ENCODE measurements around the gene PLB1. TPM values are rescaled to one million over a fixed set of nuclear protein-coding genes. Genes with fewer than 3 reads are reported as not detected.

The PLB1 gene
- total RNA-seq, 2 experiments from 2014 or later = 1.3 to 1.6 TPM

DNA sequence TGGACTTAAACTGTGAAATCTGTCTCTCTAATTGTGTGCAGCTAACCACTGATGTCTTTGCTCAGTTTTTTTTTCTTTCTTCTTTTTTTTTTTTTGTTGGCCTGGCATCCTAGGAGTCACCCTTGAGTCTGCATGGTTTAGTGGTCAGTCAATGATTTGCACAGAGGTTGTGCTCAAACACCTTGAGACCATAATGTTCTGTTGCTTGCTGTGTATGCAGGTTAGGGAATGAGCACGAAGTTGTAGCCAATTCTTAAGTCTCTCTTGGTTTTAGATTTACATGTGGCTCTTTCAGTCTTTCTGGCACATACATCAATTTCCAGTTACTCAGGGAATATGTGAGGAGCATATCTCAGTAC is 16.7 kb downstream of the PLB1 start:
- H3K27me3 Mint-ChIP-seq = peaks cover 10% of the 10 kb centered on the region
- H3K9me3 ChIP-seq (ENCODE audit: control insufficient read depth in 1 of 2, insufficient read depth in 1 of 2, low read length in 2 of 2) = peaks cover 0 to 14% of the 10 kb centered on the region in 2 experiments
- POLR2A ChIA-PET = no interaction called here

DNA sequence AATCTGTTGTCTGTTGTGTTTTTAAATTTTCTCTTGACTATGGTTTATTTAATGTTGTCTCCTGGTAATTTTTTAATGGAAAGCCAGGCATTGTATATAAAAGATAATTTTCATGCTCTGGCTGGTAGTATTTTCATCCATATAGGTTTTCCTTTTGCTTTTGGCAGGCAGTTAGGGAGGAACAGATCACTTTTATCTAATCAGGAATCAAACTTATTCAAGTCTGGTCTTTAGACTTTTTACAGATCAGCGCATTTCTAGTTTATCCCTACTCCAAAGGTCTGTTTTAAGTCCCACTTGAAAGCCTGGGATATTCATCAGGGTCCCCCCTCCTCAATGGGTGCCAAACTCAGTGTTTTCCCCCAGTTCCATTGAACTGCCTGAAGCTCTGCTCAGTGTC is 17.2 kb downstream of the PLB1 start:
- Histone ChIP-seq H3K27ac (ENCODE audit: low read depth in 1 of 2, low read length in 2 of 2) (no peak overlapping the region), H3K4me3 (ENCODE audit: low read length) (no peak overlapping the region), H3K4me1 (ENCODE audit: insufficient read depth, low read length) (peaks cover 4% of the 10 kb centered on the region), H3K27me3 (ENCODE audit: control insufficient read depth in 1 of 2, insufficient read depth in 2 of 2, low read length in 2 of 2) (peaks cover 4 to 9% of the 10 kb centered on the region in 2 experiments), H3K9me3 (ENCODE audit: control insufficient read depth in 1 of 2, insufficient read depth in 1 of 2, low read length in 2 of 2) (peaks cover 0 to 14% of the 10 kb centered on the region in 2 experiments), H3K36me3 (ENCODE audit: insufficient read depth, low read length) (no peaks in the 10 kb centered on the region)
- DNase-seq (no peak), ATAC-seq (ENCODE audit: poor library complexity) (no peak)
- peaks cover 15% of the 10 kb centered on the region for H3K27me3 Mint-ChIP-seq
- no peak overlapping the region for H3K4me3 Mint-ChIP-seq
- no peak overlapping the region for H3K27ac Mint-ChIP-seq
- TF ChIP-seq, protein P1, sequence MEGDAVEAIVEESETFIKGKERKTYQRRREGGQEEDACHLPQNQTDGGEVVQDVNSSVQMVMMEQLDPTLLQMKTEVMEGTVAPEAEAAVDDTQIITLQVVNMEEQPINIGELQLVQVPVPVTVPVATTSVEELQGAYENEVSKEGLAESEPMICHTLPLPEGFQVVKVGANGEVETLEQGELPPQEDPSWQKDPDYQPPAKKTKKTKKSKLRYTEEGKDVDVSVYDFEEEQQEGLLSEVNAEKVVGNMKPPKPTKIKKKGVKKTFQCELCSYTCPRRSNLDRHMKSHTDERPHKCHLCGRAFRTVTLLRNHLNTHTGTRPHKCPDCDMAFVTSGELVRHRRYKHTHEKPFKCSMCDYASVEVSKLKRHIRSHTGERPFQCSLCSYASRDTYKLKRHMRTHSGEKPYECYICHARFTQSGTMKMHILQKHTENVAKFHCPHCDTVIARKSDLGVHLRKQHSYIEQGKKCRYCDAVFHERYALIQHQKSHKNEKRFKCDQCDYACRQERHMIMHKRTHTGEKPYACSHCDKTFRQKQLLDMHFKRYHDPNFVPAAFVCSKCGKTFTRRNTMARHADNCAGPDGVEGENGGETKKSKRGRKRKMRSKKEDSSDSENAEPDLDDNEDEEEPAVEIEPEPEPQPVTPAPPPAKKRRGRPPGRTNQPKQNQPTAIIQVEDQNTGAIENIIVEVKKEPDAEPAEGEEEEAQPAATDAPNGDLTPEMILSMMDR (IDR thresholded peaks at IDR 0.05) = no peak
- CTCF ChIA-PET = no interaction called here
- POLR2A ChIA-PET = no interaction called here
- H3K36me3 Mint-ChIP-seq (ENCODE audit: low read depth) = no peaks in the 10 kb centered on the region
- no peaks in the 10 kb centered on the region for H3K4me1 Mint-ChIP-seq (ENCODE audit: low read depth)
- intact Hi-C loops (cut with DNase I, micrococcal nuclease) = no loop called here
- peaks cover 10% of the 10 kb centered on the region for H3K9me3 Mint-ChIP-seq

More for the DNA sequence above, 16.7 kb downstream of the PLB1 start:
- Mint-ChIP-seq H3K36me3 (ENCODE audit: low read depth) (no peaks in the 10 kb centered on the region), H3K4me3 (no peak overlapping the region), H3K4me1 (ENCODE audit: low read depth) (no peaks in the 10 kb centered on the region), H3K27ac (no peak overlapping the region), H3K9me3 (peaks cover 10% of the 10 kb centered on the region)
- ATAC-seq (ENCODE audit: poor library complexity) (no peak), DNase-seq (no peak)
- TF ChIP-seq, protein P1 (IDR thresholded peaks at IDR 0.05) = no peak
- CTCF ChIA-PET = no interaction called here
- Histone ChIP-seq H3K27ac (ENCODE audit: low read depth in 1 of 2, low read length in 2 of 2) (no peak overlapping the region), H3K27me3 (ENCODE audit: control insufficient read depth in 1 of 2, insufficient read depth in 2 of 2, low read length in 2 of 2) (peaks cover 4 to 6% of the 10 kb centered on the region in 2 experiments), H3K4me1 (ENCODE audit: insufficient read depth, low read length) (peaks cover 4% of the 10 kb centered on the region), H3K4me3 (ENCODE audit: low read length) (no peak overlapping the region), H3K36me3 (ENCODE audit: insufficient read depth, low read length) (no peaks in the 10 kb centered on the region)
- intact Hi-C loops (cut with DNase I, micrococcal nuclease) = no loop called here

DNA sequence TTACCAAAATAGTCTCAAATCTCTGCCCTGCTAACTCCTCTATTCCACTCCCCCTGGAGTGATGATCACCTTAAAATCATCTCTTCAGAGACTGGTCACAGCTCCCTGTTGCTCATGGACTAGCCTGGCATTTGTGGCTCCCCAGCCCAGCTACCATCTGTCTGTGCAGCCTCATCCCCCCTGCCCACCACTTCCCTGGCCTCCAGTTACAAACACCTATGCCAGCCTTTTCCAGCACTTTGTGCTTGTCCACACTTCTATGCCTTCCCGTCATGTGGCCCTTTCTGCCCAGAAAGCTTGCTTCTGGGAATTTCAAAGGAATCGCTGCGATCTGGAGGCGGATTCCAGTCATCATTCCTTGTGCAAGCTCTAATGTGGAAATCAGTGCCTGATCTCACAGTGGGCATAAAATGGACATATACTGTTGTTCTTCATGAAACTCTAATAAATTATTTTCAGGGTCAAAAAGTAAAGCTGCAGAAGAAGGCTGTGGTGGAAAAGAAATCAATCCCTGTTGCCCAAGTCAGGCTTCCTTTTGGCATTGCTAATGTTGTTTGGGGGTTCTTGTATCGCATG is 19.4 kb downstream of the PLB1 start:
- TF ChIP-seq, protein P1 (IDR thresholded peaks at IDR 0.05) = no peak
- intact Hi-C loops (cut with DNase I, micrococcal nuclease) = no loop called here
- no peaks in the 10 kb centered on the region for H3K36me3 Mint-ChIP-seq (ENCODE audit: low read depth)
- H3K27ac ChIP-seq (ENCODE audit: low read depth in 1 of 2, low read length in 2 of 2) = no peak overlapping the region
- CTCF ChIA-PET = no interaction called here
- peaks cover 0 to 14% of the 10 kb centered on the region in 2 experiments for H3K9me3 ChIP-seq (ENCODE audit: control insufficient read depth in 1 of 2, insufficient read depth in 1 of 2, low read length in 2 of 2)
- H3K4me3 Mint-ChIP-seq = no peak overlapping the region
- peaks cover 10% of the 10 kb centered on the region for H3K9me3 Mint-ChIP-seq
- peaks cover 7 to 21% of the 10 kb centered on the region in 2 experiments for H3K27me3 ChIP-seq (ENCODE audit: control insufficient read depth in 1 of 2, insufficient read depth in 2 of 2, low read length in 2 of 2)
- POLR2A ChIA-PET = no interaction called here
- no peak for DNase-seq
- ATAC-seq (ENCODE audit: poor library complexity) = no peak
- no peak overlapping the region for H3K4me3 ChIP-seq (ENCODE audit: low read length)
- no peaks in the 10 kb centered on the region for H3K4me1 ChIP-seq (ENCODE audit: insufficient read depth, low read length)
- peaks cover 33% of the 10 kb centered on the region for H3K27me3 Mint-ChIP-seq
- H3K4me1 Mint-ChIP-seq (ENCODE audit: low read depth) = no peaks in the 10 kb centered on the region
- H3K36me3 ChIP-seq (ENCODE audit: insufficient read depth, low read length) = no peaks in the 10 kb centered on the region
- no peak overlapping the region for H3K27ac Mint-ChIP-seq

Measured in CD4-positive, alpha-beta T cell (primary cell).